HepG2 (cell line): ENCODE data around the gene PEAK1.

ENCODE experiments used
- ARNTL ChIP-seq: sonication (generic); formaldehyde crosslinking; IDR thresholded peaks from 2 replicates; pipeline ENCODE4 v1.4.0; 2020; ENCODE audit warnings: mild to moderate bottlenecking, missing genetic modification reagents
- EZH2 ChIP-seq: conservative IDR thresholded peaks from 2 replicates; pipeline ENCODE4 v1.6.1; 2012; ENCODE audit warnings: mild to moderate bottlenecking, low read depth, low read length, moderate library complexity
- KAT8 ChIP-seq: IDR thresholded peaks from 2 replicates; pipeline ENCODE4 v1.6.1; 2016; ENCODE audit warnings: missing genetic modification reagents, missing compliant biosample characterization
- MTF1 ChIP-seq: sonication (generic); formaldehyde crosslinking; IDR thresholded peaks from 2 replicates; pipeline ENCODE4 v1.5.0; 2020; ENCODE audit warnings: missing genetic modification reagents
- PAF1 ChIP-seq: IDR thresholded peaks from 2 replicates; pipeline ENCODE4 v1.6.1; 2016; ENCODE audit warnings: missing genetic modification reagents, missing compliant biosample characterization
- PHF21A ChIP-seq: sonication (generic); formaldehyde crosslinking; IDR thresholded peaks from 2 replicates; pipeline ENCODE4 v1.5.0; 2020; ENCODE audit warnings: mild to moderate bottlenecking, missing genetic modification reagents
- RFX5 ChIP-seq: IDR thresholded peaks from 2 replicates; pipeline ENCODE4 v1.6.1; 2011; ENCODE audit warnings: low read depth, low read length, improper control_type of control experiment
- RNF2 ChIP-seq: fragments of 450-650 bp; conservative IDR thresholded peaks from 2 replicates; pipeline ENCODE4 v1.6.1; 2016; ENCODE audit warnings: low read depth
- TGIF2 ChIP-seq: IDR thresholded peaks from 2 replicates; pipeline ENCODE4 v1.6.1; 2016; ENCODE audit warnings: control low read depth, missing compliant biosample characterization
- TF ChIP-seq, protein P1 (sequence below): sonication (generic); formaldehyde crosslinking; IDR thresholded peaks from 2 replicates; pipeline ENCODE4 v1.9.0; 2021; ENCODE audit warnings: missing genetic modification reagents, borderline replicate concordance
- TF ChIP-seq, protein P2 (sequence below): sonication (generic); formaldehyde crosslinking; IDR thresholded peaks from 2 replicates; pipeline ENCODE4 v1.5.0; 2020; ENCODE audit warnings: mild to moderate bottlenecking, missing genetic modification reagents, moderate library complexity

DNA sequence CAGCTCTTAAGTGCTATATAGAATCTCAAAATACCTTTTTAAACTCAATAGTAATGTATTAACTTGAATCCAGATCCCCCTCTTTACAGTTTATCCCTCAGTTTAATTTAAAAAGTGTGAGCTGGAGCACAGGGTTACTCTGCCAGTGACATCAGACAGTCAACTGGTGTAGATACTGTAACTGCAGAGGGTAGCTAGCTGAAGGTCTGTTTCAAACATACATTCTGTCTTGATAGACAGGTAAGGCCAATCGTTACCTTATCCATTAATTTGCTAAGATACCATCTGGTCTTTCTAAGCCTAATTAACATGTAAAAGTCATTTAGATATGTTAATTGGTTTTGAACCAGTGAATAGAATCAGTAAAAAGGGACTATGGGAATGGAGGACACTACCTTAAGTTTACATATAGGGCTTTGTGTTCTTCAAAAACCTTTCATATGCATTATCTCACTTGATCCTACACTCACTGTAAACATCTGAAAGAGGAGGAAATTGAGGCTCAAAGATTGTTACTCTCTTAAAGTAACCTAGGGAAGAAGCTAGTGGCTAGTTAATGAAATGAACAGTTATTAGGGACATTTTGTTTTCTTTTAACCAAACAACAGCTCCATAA lies 289.5 kb downstream of the PEAK1 start:
- TF ChIP-seq RFX5, result no peak
- no peak for TF ChIP-seq MTF1 (CRISPR knock-in tag)
- no peak for TF ChIP-seq EZH2
- TF ChIP-seq TGIF2 (CRISPR knock-in tag), result no peak
- no peak for TF ChIP-seq KAT8 (CRISPR knock-in tag)
- TF ChIP-seq, protein P1, sequence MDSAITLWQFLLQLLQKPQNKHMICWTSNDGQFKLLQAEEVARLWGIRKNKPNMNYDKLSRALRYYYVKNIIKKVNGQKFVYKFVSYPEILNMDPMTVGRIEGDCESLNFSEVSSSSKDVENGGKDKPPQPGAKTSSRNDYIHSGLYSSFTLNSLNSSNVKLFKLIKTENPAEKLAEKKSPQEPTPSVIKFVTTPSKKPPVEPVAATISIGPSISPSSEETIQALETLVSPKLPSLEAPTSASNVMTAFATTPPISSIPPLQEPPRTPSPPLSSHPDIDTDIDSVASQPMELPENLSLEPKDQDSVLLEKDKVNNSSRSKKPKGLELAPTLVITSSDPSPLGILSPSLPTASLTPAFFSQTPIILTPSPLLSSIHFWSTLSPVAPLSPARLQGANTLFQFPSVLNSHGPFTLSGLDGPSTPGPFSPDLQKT (CRISPR knock-in tag), result no peak
- no peak for TF ChIP-seq PHF21A (CRISPR knock-in tag)
- no peak for TF ChIP-seq ARNTL (CRISPR knock-in tag)
- no peak for TF ChIP-seq PAF1 (CRISPR knock-in tag)
- TF ChIP-seq, protein P2, sequence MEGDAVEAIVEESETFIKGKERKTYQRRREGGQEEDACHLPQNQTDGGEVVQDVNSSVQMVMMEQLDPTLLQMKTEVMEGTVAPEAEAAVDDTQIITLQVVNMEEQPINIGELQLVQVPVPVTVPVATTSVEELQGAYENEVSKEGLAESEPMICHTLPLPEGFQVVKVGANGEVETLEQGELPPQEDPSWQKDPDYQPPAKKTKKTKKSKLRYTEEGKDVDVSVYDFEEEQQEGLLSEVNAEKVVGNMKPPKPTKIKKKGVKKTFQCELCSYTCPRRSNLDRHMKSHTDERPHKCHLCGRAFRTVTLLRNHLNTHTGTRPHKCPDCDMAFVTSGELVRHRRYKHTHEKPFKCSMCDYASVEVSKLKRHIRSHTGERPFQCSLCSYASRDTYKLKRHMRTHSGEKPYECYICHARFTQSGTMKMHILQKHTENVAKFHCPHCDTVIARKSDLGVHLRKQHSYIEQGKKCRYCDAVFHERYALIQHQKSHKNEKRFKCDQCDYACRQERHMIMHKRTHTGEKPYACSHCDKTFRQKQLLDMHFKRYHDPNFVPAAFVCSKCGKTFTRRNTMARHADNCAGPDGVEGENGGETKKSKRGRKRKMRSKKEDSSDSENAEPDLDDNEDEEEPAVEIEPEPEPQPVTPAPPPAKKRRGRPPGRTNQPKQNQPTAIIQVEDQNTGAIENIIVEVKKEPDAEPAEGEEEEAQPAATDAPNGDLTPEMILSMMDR (CRISPR knock-in tag), result no peak
- no peak for TF ChIP-seq RNF2
